ENCODE data around the gene LRFN5.

GRCh38 chr14:41817626-41818025, 210.9 kb downstream of the LRFN5 start:
- no peak for TF ChIP-seq EZH2 (IDR thresholded peaks at IDR 0.05; ENCODE audit: insufficient read depth, poor library complexity, severe bottlenecking)
- no peak for TF ChIP-seq EZH2phosphoT487 (IDR thresholded peaks at IDR 0.05; ENCODE audit: insufficient read depth, low read depth)
